PC-9 (cell line): Measurements from ENCODE around the gene MDH1. TPM values are rescaled to one million over a fixed set of nuclear protein-coding genes. Genes with fewer than 3 reads are reported as not detected.

Experiments used
- BruUV-seq: library from RNA; stranded (reverse); fragments of 400-500 nt; replicated peaks from 2 replicates; lab custom pipeline; 2021; lab: Mats Ljungman, UMichigan
- CTCF ChIA-PET: fragments of 300-600 bp; sonication (Branson Sonifier 250); formaldehyde crosslinking; loops from one replicate; lab custom pipeline; 2022; ENCODE audit warnings: antibody characterized with exemption; lab: Charles Lee
- POLR2A ChIA-PET: fragments of 300-600 bp; sonication (Branson Sonifier 250); formaldehyde crosslinking; loops from one replicate; lab custom pipeline; 2022; ENCODE audit warnings: antibody characterized with exemption; ENCODE audit not compliant: unreplicated experiment; lab: Charles Lee
- DNase-seq, 2 experiments: peaks; one replicate each; pipeline versions ENCODE4 v3.0.0 to v3.0.0-alpha.2; 2015 to 2022; ENCODE audit warnings: mixed read lengths in 1 of 2
- H2AFZ ChIP-seq: fragments of 200-600 bp; sonication (generic); 2 replicates; pipeline ENCODE4 v1.8.1; 2017; ENCODE audit warnings: antibody characterized with exemption
- H3F3A ChIP-seq: fragments of 200-600 bp; sonication (generic); 2 replicates; pipeline ENCODE4 v1.8.1; 2017; ENCODE audit warnings: antibody characterized with exemption, mild to moderate bottlenecking, low read depth; ENCODE audit not compliant: insufficient read depth
- H3K27ac ChIP-seq: fragments of 200-600 bp; sonication (generic); 2 replicates; pipeline ENCODE4 v1.6.1; 2016; ENCODE audit warnings: mixed run types
- H3K27me3 ChIP-seq: fragments of 200-600 bp; sonication (generic); 2 replicates; pipeline ENCODE4 v1.6.1; 2016; ENCODE audit warnings: low read depth, mixed run types; ENCODE audit not compliant: insufficient read depth
- H3K36me3 ChIP-seq: fragments of 200-600 bp; sonication (generic); 2 replicates; pipeline ENCODE4 v1.6.1; 2016; ENCODE audit warnings: low read depth, mixed run types
- H3K4me1 ChIP-seq: fragments of 200-600 bp; sonication (generic); replicated peaks from 2 replicates; pipeline ENCODE4 v1.6.1; 2016; ENCODE audit warnings: mixed run types; ENCODE audit not compliant: insufficient read depth
- H3K4me2 ChIP-seq: fragments of 200-600 bp; sonication (generic); 2 replicates; pipeline ENCODE4 v1.6.1; 2017; ENCODE audit warnings: mixed run types
- H3K4me3 ChIP-seq: fragments of 200-600 bp; sonication (generic); 2 replicates; pipeline ENCODE4 v1.6.1; 2016; ENCODE audit warnings: mixed run types
- H3K79me2 ChIP-seq: fragments of 200-600 bp; sonication (generic); 2 replicates; pipeline ENCODE4 v1.6.1; 2017; ENCODE audit warnings: low read depth, mixed run types
- H3K9me2 ChIP-seq: fragments of 200-600 bp; sonication (generic); 2 replicates; pipeline ENCODE4 v1.8.1; 2017; ENCODE audit warnings: mild to moderate bottlenecking; ENCODE audit not compliant: insufficient read depth
- H3K9me3 ChIP-seq: fragments of 200-600 bp; sonication (generic); 2 replicates; pipeline ENCODE4 v1.8.1; 2016; ENCODE audit warnings: low read depth; ENCODE audit not compliant: insufficient read depth
- H4K20me1 ChIP-seq: fragments of 200-600 bp; sonication (generic); 2 replicates; pipeline ENCODE4 v1.8.1; 2017; ENCODE audit not compliant: insufficient read depth
- EZH2 ChIP-seq: fragments of 200-600 bp; sonication (generic); IDR thresholded peaks from 2 replicates; pipeline ENCODE4 v1.8.0; 2017; ENCODE audit warnings: antibody characterized with exemption, low read depth
- intact Hi-C: fragments of 100-400 bp; cut with micrococcal nuclease; formaldehyde crosslinking; loops from one replicate; pipeline ENCODE4 v1.10.0; 2022; ENCODE audit not compliant: unreplicated experiment
- total RNA-seq: library from RNA; stranded (reverse); gene quantifications from 2 replicates; pipeline ENCODE4 v1.2.3, GENCODE V29; 2021
- TF ChIP-seq, protein P1 (sequence below): fragments of 200-600 bp; sonication (generic); conservative IDR thresholded peaks from 2 replicates; pipeline ENCODE4 v1.6.1; 2017; ENCODE audit warnings: mixed run types, antibody characterized with exemption, mild to moderate bottlenecking, moderate library complexity

Gene MDH1
- total RNA-seq, 1 experiment from 2014 or later, result 157 TPM

DNA sequence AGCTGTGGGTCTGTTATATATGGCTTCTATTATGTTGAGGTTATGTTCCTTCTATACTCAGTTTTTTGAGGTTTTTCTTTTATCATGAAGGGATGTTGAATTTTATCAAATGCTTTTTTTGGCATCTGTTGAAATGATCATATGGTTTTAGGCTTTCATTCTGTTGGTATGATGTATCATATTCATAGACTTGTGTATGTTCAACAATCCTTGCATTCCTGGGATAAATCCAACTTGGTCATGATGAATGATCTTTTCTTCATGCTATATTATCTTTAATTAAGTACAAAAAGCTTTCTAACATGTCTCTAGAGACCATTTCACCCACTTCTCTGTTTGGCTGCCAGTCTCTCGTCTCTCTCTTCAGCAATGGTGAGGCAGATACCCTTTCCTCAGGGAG is 54.2 kb downstream of the MDH1 start:
- no peak overlapping the region for H3K4me3 ChIP-seq
- intact Hi-C loops, result no loop called here
- no peaks in the 10 kb centered on the region for H3K9me3 ChIP-seq
- no peaks in the 10 kb centered on the region for H3K79me2 ChIP-seq
- H3K4me1 ChIP-seq, result no peaks in the 10 kb centered on the region
- H3K36me3 ChIP-seq, result no peaks in the 10 kb centered on the region
- no peak overlapping the region for H3K27ac ChIP-seq
- H3K27me3 ChIP-seq, result no peaks in the 10 kb centered on the region
- H3K9me2 ChIP-seq, result no peaks in the 10 kb centered on the region; the same call in 1 of the 2 replicates
- H2AFZ ChIP-seq, result no peak overlapping the region
- DNase-seq, result no peak
- H4K20me1 ChIP-seq, result no peaks in the 10 kb centered on the region
- no peaks in the 10 kb centered on the region for H3F3A ChIP-seq
- TF ChIP-seq, protein P1, sequence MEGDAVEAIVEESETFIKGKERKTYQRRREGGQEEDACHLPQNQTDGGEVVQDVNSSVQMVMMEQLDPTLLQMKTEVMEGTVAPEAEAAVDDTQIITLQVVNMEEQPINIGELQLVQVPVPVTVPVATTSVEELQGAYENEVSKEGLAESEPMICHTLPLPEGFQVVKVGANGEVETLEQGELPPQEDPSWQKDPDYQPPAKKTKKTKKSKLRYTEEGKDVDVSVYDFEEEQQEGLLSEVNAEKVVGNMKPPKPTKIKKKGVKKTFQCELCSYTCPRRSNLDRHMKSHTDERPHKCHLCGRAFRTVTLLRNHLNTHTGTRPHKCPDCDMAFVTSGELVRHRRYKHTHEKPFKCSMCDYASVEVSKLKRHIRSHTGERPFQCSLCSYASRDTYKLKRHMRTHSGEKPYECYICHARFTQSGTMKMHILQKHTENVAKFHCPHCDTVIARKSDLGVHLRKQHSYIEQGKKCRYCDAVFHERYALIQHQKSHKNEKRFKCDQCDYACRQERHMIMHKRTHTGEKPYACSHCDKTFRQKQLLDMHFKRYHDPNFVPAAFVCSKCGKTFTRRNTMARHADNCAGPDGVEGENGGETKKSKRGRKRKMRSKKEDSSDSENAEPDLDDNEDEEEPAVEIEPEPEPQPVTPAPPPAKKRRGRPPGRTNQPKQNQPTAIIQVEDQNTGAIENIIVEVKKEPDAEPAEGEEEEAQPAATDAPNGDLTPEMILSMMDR, result no peak
- no peak for TF ChIP-seq EZH2
- CTCF ChIA-PET, result no interaction called here
- POLR2A ChIA-PET, result no interaction called here
- no TSS peak for BruUV-seq
- H3K4me2 ChIP-seq, result no peak overlapping the region

DNA sequence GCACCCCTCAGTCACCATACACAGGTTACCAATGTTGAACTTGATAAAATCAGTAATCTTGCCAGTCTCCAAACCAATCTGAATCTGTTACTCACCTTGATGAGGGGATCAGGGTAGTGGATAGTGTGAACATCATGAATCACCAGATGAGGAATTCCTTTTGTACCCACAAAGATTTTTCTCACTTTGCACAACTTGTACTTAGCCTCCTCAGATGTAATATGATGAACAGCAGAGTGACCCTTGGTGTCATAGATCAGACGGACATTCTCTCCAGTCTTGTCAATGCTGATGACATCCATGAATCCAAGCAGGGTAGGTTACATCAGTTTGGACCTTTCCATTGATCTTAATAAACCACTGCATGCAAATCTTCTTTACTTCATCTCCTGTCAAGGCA is 54.7 kb downstream of the MDH1 start:
- H3K4me3 ChIP-seq, result no peak overlapping the region
- H3K36me3 ChIP-seq, result no peaks in the 10 kb centered on the region
- ChIA-PET CTCF (no interaction called here), POLR2A (no interaction called here)
- no peak overlapping the region for H2AFZ ChIP-seq
- no peaks in the 10 kb centered on the region; the same call in 1 of the 2 replicates for H3K9me2 ChIP-seq
- no TSS peak for BruUV-seq
- intact Hi-C loops, result no loop called here
- H3K9me3 ChIP-seq, result no peaks in the 10 kb centered on the region
- no peak overlapping the region for H3K27ac ChIP-seq
- TF ChIP-seq, protein P1, result no peak
- TF ChIP-seq EZH2, result no peak
- no peak for DNase-seq
- no peaks in the 10 kb centered on the region for H4K20me1 ChIP-seq
- no peaks in the 10 kb centered on the region for H3K27me3 ChIP-seq
- no peaks in the 10 kb centered on the region for H3K79me2 ChIP-seq
- no peak overlapping the region for H3K4me2 ChIP-seq
- no peaks in the 10 kb centered on the region for H3F3A ChIP-seq
- H3K4me1 ChIP-seq, result no peaks in the 10 kb centered on the region

DNA sequence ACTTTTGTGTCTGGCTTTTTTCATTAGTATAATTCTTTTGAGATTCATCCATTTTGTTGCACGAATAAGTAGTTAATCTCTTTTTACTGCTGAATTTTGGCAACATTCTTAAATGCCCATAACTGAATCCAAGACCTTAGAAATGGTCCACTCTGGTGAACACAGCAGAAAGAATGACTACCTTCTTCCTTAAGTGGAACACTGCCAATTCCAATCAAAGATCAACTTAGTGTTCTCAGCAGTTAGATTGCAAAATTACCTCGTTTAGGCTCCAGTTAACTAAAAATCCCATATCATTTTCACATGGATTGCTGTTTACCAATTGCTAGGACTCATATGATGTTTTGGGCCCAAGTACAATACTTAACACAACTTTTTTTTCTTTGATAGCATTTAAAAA is 59.9 kb downstream of the MDH1 start:
- intact Hi-C loops, result no loop called here
- Histone ChIP-seq H3K4me2 (no peak overlapping the region), H3K27ac (no peak overlapping the region), H3K27me3 (no peaks in the 10 kb centered on the region), H3K4me1 (no peaks in the 10 kb centered on the region), H3K36me3 (no peaks in the 10 kb centered on the region), H2AFZ (no peak overlapping the region), H3K79me2 (no peaks in the 10 kb centered on the region), H3K9me2 (no peaks in the 10 kb centered on the region; the same call in 1 of the 2 replicates), H3F3A (no peaks in the 10 kb centered on the region), H3K4me3 (no peak overlapping the region), H4K20me1 (no peaks in the 10 kb centered on the region), H3K9me3 (0 out of 2 replicates have a peak, but pooled peaks cover 2% of the 10 kb centered on the region)
- ChIA-PET POLR2A (no interaction called here), CTCF (no interaction called here)
- TF ChIP-seq, protein P1, result no peak
- TF ChIP-seq EZH2, result no peak
- no peak for DNase-seq
- BruUV-seq, result no TSS peak
